Hippocampal formation (tissue), 2 donors: ENCODE results near the gene HMGXB3.

Experiments
- DNase-seq, 2 donors: peaks; one replicate each; lab custom pipeline; 2025; lab: John Stamatoyannopoulos, UW

The HMGXB3 gene

GRCh38 chr5:149990518-149991376 is 9.8 kb upstream of the HMGXB3 start:
- DNase-seq: peak; percentile 43 to 74

- no peak for DNase-seq
Measured at GRCh38 chr5:149993471-149993870, 7.1 kb upstream of the HMGXB3 start.

- DNase-seq: peak; percentile 54 to 63
Measured at GRCh38 chr5:149995385-149996204, 4.9 kb upstream of the HMGXB3 start.

- DNase-seq: no peak
Measured at GRCh38 chr5:149996205-149996890, 4.2 kb upstream of the HMGXB3 start.

GRCh38 chr5:149998281-149998680 is 2.3 kb upstream of the HMGXB3 start:
- no peak for DNase-seq

GRCh38 chr5:149999359-149999758 is 1.2 kb upstream of the HMGXB3 start:
- DNase-seq: no peak

- peak in 1 of 2 donors; percentile 68 for DNase-seq
Measured at GRCh38 chr5:149999866-150000255, 678 bp upstream of the HMGXB3 start.

GRCh38 chr5:150000990-150001659 is 586 bp downstream of the HMGXB3 start:
- no peak for DNase-seq

GRCh38 chr5:150001660-150002486 is 1.3 kb downstream of the HMGXB3 start:
- peak; percentile 7 to 11 for DNase-seq

- DNase-seq: no peak
Measured at GRCh38 chr5:150006318-150006717, 5.8 kb downstream of the HMGXB3 start.

- DNase-seq: no peak
Measured at GRCh38 chr5:150007050-150007449, 6.5 kb downstream of the HMGXB3 start.

GRCh38 chr5:150009671-150010387 is 9.3 kb downstream of the HMGXB3 start:
- DNase-seq: no peak

GRCh38 chr5:150013931-150014330 is 13.4 kb downstream of the HMGXB3 start:
- no peak for DNase-seq

GRCh38 chr5:150014456-150014855 is 13.9 kb downstream of the HMGXB3 start:
- DNase-seq: no peak

GRCh38 chr5:150015415-150015814 is 14.9 kb downstream of the HMGXB3 start:
- no peak for DNase-seq

GRCh38 chr5:150016537-150016936 is 16.0 kb downstream of the HMGXB3 start:
- DNase-seq: no peak

GRCh38 chr5:150017226-150018005 is 16.9 kb downstream of the HMGXB3 start:
- DNase-seq: no peak

GRCh38 chr5:150020249-150020648 is 19.7 kb downstream of the HMGXB3 start:
- no peak for DNase-seq

GRCh38 chr5:150021491-150022157 is 21.1 kb downstream of the HMGXB3 start:
- DNase-seq: peak in 1 of 2 donors; percentile 1
